ENCODE data around the gene CERS2. TPM values are rescaled to one million over a fixed set of nuclear protein-coding genes. Genes with fewer than 3 reads are reported as not detected.

The CERS2 gene
- total and polyA plus RNA-seq, 2 of the 13 experiments (the other 11 are each of a cell fraction or from before 2014, with no cell fraction given), result 269 to 298 TPM

DNA sequence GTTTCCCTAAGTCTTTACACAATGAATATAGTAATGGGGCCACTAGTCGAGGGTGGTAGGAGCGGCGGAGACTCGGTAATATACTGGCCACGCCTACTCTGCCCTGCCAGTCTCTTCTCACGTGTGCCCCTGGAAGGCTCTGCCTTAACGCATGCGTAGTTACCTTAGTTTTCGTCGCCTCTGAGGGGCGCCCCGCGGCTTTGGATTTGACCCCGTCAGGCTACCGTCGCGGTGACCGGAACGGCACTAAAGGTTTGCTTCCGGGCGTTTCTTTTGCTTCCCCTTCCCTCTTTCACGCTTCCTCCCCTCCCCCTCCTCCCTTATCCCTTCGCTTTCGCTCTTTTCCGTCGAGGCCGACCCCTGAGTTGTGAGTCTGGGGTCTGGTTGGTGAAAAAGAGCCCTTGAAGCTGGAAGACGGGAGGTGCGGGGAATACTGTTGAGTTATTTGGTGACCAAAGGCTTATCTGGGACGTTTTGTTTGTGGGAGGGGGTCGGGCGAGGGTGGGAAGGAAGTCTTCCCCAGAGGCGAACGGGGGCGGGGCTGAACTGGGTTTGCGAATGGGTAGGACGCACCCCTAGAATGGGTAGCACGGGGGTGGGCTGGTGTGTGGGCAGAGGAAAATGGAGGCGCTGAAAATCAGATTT is 48.4 kb downstream of the CERS2 start, which contains the start of gene SETDB1 (continued):
- TF ChIP-seq, protein P1, sequence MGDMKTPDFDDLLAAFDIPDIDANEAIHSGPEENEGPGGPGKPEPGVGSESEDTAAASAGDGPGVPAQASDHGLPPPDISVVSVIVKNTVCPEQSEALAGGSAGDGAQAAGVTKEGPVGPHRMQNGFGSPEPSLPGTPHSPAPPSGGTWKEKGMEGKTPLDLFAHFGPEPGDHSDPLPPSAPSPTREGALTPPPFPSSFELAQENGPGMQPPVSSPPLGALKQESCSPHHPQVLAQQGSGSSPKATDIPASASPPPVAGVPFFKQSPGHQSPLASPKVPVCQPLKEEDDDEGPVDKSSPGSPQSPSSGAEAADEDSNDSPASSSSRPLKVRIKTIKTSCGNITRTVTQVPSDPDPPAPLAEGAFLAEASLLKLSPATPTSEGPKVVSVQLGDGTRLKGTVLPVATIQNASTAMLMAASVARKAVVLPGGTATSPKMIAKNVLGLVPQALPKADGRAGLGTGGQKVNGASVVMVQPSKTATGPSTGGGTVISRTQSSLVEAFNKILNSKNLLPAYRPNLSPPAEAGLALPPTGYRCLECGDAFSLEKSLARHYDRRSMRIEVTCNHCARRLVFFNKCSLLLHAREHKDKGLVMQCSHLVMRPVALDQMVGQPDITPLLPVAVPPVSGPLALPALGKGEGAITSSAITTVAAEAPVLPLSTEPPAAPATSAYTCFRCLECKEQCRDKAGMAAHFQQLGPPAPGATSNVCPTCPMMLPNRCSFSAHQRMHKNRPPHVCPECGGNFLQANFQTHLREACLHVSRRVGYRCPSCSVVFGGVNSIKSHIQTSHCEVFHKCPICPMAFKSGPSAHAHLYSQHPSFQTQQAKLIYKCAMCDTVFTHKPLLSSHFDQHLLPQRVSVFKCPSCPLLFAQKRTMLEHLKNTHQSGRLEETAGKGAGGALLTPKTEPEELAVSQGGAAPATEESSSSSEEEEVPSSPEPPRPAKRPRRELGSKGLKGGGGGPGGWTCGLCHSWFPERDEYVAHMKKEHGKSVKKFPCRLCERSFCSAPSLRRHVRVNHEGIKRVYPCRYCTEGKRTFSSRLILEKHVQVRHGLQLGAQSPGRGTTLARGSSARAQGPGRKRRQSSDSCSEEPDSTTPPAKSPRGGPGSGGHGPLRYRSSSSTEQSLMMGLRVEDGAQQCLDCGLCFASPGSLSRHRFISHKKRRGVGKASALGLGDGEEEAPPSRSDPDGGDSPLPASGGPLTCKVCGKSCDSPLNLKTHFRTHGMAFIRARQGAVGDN (CRISPR knock-in tag; IDR thresholded peaks at IDR 0.05), result peak; percentile 83
- no peak for TF ChIP-seq DPF2 (CRISPR knock-in tag; IDR thresholded peaks at IDR 0.05; ENCODE audit: borderline replicate concordance, low read depth)
- peak; percentile 35 for TF ChIP-seq MED8 (CRISPR knock-in tag; IDR thresholded peaks at IDR 0.05; ENCODE audit: insufficient replicate concordance)
- TF ChIP-seq TSC22D2 (CRISPR knock-in tag; IDR thresholded peaks at IDR 0.05; ENCODE audit: borderline replicate concordance), result no peak
- no peak for TF ChIP-seq NFE2L1 (CRISPR knock-in tag; IDR thresholded peaks at IDR 0.05; ENCODE audit: borderline replicate concordance)
- TF ChIP-seq ZNF224 (CRISPR knock-in tag; IDR thresholded peaks at IDR 0.05), result 0 out of 2 replicates have a peak, but pooled peaks have one; percentile 61
- no peak for TF ChIP-seq ZNF781 (CRISPR knock-in tag; IDR thresholded peaks at IDR 0.05; ENCODE audit: borderline replicate concordance, not compliant biosample characterization)
- TF ChIP-seq, protein P2, sequence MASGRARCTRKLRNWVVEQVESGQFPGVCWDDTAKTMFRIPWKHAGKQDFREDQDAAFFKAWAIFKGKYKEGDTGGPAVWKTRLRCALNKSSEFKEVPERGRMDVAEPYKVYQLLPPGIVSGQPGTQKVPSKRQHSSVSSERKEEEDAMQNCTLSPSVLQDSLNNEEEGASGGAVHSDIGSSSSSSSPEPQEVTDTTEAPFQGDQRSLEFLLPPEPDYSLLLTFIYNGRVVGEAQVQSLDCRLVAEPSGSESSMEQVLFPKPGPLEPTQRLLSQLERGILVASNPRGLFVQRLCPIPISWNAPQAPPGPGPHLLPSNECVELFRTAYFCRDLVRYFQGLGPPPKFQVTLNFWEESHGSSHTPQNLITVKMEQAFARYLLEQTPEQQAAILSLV (CRISPR knock-in tag; IDR thresholded peaks at IDR 0.05; ENCODE audit: borderline replicate concordance), result peak; percentile 4; the same call in 1 of the 2 replicates
- TF ChIP-seq KLF16 (CRISPR knock-in tag; IDR thresholded peaks at IDR 0.05), result peak in 1 of 2 experiments; percentile 74; a peak in 2 of 4 replicates
- TF ChIP-seq ZNF432 (CRISPR knock-in tag; IDR thresholded peaks at IDR 0.05; ENCODE audit: borderline replicate concordance), result no peak
- no peak for TF ChIP-seq ZNF724P (CRISPR knock-in tag; IDR thresholded peaks at IDR 0.05; ENCODE audit: borderline replicate concordance)
- peak; percentile 78 for TF ChIP-seq SAP130 (CRISPR knock-in tag; IDR thresholded peaks at IDR 0.05; ENCODE audit: low read depth)
- no peak for TF ChIP-seq TCF12 (IDR thresholded peaks at IDR 0.05)
- TF ChIP-seq TCF12 (CRISPR knock-in tag; IDR thresholded peaks at IDR 0.05), result no peak
- no peak for TF ChIP-seq FOXP1 (IDR thresholded peaks at IDR 0.05)
- no peak for TF ChIP-seq FOXP1 (CRISPR knock-in tag; IDR thresholded peaks at IDR 0.05)
- peak; percentile 65; the same call in 1 of the 2 replicates for TF ChIP-seq HDAC2 (CRISPR knock-in tag; IDR thresholded peaks at IDR 0.05)
- TF ChIP-seq RBM39 (IDR thresholded peaks at IDR 0.05; ENCODE audit: low read depth, low read length, poor library complexity, severe bottlenecking), result peak; percentile 42
- TF ChIP-seq ZKSCAN5 (CRISPR knock-in tag; IDR thresholded peaks at IDR 0.05), result no peak
- TF ChIP-seq SNRNP70 (IDR thresholded peaks at IDR 0.05; ENCODE audit: low read depth, low read length), result no peak
- no peak; the same call in 1 of the 2 replicates for TF ChIP-seq ZBTB38 (CRISPR knock-in tag; IDR thresholded peaks at IDR 0.05)
- TF ChIP-seq CHD4 (IDR thresholded peaks at IDR 0.05; ENCODE audit: borderline replicate concordance, low read length), result no peak
- TF ChIP-seq CHD2 (IDR thresholded peaks at IDR 0.05; ENCODE audit: low read depth, low read length), result peak; percentile 68
- TF ChIP-seq, protein P3, sequence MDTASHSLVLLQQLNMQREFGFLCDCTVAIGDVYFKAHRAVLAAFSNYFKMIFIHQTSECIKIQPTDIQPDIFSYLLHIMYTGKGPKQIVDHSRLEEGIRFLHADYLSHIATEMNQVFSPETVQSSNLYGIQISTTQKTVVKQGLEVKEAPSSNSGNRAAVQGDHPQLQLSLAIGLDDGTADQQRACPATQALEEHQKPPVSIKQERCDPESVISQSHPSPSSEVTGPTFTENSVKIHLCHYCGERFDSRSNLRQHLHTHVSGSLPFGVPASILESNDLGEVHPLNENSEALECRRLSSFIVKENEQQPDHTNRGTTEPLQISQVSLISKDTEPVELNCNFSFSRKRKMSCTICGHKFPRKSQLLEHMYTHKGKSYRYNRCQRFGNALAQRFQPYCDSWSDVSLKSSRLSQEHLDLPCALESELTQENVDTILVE (CRISPR knock-in tag; IDR thresholded peaks at IDR 0.05), result peak; percentile 97
- TF ChIP-seq SOX5 (CRISPR knock-in tag; IDR thresholded peaks at IDR 0.05; ENCODE audit: borderline replicate concordance), result 0 out of 2 replicates have a peak, but pooled peaks have one; percentile 21
